ENCODE data around the gene ACSS3.
"Not testable (repeated sequence)": the region's sequence is repeated elsewhere in the genome, so short reads cannot be mapped to it uniquely, and the experiment has no call there.

ACSS3 gene

DNA sequence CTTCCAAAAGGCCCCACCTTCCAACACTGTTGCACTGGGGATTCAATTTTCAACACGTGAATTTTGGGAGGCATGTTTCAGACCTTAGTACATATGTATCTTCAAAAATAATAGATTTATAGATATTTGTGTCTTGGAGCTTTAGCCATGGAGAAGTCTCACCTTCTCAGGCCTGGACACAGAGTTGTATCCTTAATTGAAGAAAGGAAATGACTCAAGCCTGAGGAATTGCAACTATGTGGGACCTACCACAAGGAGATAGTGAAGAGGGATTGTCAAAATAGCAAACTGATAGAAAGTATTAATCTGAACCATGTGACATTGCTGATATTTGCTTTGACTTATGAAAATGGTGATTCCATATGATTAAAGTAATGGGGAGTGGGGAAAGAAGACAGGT, 89.8 kb downstream of the ACSS3 start:
- DNase-seq (ENCODE audit: low spot score): peak; percentile 9

DNA sequence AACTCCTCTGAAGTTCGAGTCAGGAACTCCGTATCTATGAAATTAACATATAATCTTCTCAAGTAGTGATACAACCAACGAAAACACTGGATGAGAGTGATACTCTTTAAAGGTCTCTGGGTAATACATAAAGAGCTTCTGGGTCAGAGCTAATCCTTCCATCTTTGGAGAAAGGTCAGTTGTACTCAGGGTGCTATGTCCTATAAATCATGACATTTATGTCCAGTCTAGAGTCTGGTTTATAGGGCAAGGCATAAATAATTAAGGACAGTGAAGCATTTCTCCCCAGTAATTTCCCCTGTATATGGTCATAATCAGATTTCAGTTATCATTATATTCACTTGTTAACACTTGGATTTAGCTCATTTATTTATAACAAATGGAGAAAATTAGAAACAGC, 90.6 kb downstream of the ACSS3 start:
- no peak for DNase-seq (ENCODE audit: low spot score)

DNA sequence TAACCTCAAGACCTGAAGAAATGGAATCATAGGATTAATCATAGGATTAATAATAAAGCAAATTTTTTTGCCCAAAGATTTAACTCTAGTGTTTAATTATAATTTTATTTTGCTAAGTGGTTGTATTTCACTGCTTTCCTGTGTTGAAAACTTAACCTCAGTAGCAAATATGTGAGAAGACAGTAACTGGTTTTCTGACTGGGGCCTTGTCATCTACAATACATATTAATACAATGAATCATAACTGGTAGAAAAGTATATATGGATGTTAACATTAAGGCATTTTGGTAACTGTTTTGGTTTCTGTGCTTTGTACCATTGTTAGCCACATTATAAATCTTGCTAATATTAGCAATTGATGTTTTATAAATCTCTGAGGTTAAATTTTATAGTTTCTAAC, 92.2 kb downstream of the ACSS3 start:
- DNase-seq (ENCODE audit: low spot score): no peak

DNA sequence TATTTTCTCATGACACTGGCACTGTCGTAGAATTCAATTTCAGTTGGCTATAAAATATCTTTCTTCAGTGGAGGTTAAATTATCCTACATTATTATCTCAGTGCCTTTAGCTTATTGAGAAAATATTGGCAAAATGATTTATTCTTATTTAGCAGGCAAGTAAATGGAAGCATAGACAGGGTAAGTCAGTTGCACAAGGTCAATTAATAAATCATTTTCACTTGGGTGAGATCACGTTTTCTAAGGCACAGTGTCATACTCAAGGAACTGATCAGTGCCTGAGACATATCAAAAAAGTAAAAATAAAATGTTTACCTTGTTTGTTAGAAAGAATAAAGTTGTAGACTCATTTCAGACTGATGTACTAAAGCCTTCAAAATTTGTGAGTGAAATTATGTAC, 95.0 kb downstream of the ACSS3 start:
- DNase-seq (ENCODE audit: low spot score): no peak

DNA sequence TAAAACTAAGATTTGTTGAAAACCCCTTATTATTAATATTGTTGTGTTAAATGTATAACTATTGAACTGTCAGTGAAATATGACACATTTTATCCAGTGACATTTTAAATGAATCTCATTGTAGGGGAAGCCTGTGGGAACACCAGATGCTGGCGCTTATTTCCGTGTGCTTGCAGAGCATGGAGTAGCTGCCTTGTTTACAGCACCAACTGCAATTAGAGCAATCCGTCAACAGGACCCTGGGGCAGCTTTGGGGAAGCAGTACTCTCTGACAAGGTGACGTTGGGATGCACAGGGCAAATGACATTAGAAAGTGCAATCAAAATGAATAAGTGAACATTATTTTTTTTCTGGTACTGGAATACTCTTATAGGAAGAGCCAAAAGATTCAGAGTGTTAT, 96.8 kb downstream of the ACSS3 start:
- no peak for DNase-seq (ENCODE audit: low spot score)

DNA sequence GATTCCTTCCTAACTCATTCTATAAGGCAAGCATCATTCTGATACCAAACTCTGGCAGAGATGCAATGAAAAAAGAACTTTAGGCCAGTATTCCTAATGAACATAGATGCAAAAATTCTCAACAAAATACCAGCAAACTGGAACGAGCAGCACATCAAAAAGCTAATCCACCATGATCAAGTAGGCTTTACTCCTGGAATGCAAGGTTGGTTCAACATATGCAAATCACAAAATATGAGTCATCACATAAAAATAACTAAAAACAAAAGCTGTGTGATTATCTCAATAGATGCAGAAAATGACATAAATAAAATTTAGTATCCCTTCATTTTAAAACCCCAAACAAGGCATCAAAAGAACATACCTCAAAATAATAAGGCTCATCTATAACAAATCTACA, 98.9 kb downstream of the ACSS3 start:
- no peak for DNase-seq (ENCODE audit: low spot score)

DNA sequence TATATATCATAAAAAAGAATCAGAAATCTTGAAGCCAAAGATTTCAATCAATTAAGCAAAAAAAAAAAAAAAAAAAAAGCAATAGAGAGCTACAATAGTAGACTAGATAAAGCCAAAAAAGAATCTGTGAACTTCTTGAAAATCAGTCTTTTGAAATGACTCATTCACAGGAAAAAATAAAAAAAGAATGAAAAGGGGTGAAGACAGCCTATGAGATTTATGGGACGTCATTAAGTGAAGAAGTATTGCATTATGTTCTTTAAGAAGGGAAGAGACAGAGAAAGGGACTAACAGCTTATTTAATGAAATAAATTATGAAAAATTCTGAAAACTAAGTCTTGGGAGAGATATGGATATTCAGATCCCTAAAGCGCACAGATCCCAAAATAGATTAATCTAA, 103.8 kb downstream of the ACSS3 start:
- DNase-seq (ENCODE audit: low spot score): no peak

DNA sequence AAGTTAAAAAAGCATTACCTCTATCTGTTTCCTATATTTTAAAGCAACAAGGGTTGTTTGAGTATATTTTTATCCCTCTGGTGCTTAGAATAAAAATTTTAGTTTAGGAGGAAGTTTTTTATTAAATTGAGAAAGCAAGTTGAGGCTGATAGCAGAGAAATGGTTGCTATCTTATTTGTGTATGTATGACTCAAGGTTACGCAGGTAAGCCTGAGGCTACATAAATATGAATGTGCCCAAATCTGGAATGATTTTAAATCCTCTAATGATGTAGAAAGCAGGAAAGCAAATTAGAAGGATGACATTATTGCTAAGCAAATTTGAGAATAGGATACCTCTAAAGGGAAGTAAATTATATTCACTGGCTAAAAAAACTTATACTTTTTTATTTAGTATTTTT, 109.8 kb downstream of the ACSS3 start:
- DNase-seq (ENCODE audit: low spot score): no peak

DNA sequence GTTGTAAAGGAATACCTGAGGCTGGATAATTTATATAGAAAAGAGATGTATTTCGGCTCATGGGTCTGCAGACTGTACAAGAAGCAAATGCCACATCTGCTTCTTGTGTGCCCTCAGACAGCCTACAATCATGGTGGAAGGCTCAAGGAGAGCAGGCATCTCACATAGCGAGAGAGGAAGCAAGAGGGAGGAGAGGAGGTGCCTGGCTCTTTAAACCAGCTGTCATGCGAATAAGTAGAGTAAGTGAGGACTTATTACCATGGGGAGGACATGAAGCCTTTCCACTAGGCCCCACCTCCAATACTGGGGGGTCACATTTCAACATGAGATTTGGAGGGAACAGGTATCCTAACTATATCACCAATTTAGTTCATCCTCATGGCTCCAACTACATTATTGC, 118.7 kb downstream of the ACSS3 start:
- DNase-seq (ENCODE audit: low spot score): no peak

DNA sequence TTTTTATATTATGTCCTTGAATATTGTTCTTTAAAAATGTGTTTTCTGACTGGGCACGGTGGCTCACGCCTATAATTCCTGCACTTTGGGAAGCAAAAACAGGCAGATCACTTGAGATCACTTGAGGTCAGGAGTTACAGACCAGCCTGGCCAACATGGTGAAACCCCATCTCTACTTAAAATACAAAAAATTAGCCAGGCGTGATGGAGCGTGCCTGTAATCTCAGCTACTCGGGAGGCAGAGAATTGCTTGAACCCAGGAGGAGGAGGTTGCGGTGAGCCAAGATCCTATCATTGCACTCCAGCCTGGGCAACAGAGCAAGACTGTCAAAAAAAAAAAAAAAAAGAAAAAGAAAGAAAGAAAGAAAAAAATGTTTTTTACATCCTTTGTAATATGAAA, 122.7 kb downstream of the ACSS3 start:
- DNase-seq (ENCODE audit: low spot score): not testable (repeated sequence)

DNA sequence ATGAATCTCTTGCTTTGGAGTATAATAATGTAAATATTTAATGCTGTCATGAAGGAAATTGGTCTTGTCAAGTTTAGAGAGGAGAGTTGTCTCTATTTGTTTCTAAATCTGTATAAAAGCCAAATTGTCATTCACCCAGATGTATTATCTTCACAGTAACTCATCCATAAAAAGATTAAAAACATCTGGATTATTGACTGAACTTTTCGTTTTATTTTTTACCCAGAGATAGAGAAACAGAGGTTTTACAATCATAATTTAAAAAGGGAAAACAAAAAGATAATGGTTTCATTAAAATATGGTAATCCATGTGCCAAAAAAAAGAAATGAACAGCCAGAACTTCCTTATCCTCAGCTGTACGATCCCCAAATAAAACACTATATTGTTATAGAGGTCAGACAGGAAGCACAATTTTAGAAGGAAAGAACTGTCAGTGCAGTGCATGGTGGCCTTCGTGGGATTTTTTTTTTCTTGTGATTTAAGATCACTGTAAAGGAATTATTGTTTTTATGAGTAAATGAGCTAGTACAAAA, 125.9 kb downstream of the ACSS3 start:
- DNase-seq (ENCODE audit: low spot score): no peak

DNA sequence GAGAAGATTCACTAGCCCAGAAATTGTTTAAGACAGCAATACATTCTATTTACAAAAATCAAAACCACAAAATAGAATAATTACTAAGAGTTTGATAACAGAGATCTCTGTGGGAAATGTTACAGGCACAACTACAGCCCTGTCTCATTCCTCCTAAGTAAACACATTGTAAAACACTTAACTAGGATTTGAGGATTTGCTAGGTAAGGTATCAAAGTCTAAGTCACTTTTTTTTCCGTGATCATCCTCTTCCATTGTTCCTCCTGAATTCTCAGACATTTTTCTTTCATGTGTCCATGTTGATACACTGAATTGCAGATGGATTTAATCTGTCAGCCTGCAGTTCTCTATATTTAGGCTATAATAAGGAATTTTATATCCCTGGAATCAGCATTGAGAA, 127.5 kb downstream of the ACSS3 start:
- DNase-seq (ENCODE audit: low spot score): no peak

DNA sequence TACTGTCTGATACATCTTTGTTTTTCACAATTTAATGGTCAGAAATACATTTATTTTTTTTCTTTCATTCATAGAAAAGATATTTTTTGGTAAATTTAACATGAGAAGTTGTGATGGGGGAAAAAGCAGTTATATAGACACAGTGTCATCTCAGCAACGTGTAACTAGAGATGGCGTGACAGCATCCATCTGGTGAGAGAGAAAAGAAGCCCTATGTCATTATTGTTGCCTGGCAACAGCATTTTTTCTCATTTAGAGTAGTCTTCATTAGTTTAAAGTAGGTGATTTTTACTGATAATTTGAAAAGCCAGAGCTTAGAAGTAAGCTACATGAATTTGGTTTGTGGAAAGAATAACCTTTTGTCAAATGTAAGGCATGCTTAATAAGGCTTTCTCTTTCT, 128.6 kb downstream of the ACSS3 start:
- no peak for DNase-seq (ENCODE audit: low spot score)

DNA sequence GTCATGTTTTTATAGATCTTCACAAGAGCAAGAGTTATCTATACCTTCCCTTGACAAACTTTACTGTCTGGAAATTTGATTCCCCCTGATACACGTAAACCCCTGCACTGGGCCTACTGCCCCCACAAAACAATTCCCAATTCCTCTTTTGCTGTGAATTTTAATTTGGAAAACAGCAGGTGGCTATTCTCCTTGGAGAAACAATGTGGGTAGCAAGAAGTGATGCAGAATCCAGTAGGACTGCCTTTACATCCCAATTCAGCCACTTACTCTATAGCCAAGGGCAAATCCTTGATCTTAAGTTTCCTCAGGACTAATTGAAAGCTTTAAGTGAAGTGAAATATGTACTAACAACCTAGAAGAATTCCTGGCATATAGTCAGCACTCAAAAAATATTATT, 129.3 kb downstream of the ACSS3 start:
- DNase-seq (ENCODE audit: low spot score): no peak

DNA sequence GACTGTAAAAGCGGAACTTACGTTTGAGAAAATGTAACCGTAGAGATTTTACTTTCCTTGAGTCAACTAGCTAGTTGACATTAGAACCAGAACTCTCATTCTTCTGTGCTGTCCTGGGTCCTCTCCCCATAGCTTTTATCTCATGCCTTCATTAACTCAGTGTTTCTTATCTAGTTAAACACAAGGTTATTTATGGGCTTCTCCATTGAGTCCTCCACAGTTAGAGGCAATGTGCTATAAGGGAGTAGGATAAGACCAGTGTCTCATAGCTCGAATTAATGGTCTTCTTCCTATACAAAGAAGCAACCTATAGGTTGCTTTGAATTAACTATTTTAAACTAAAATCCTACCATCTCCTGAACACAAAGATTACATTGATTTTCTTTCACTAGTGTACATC, 129.8 kb downstream of the ACSS3 start:
- no peak for DNase-seq (ENCODE audit: low spot score)

DNA sequence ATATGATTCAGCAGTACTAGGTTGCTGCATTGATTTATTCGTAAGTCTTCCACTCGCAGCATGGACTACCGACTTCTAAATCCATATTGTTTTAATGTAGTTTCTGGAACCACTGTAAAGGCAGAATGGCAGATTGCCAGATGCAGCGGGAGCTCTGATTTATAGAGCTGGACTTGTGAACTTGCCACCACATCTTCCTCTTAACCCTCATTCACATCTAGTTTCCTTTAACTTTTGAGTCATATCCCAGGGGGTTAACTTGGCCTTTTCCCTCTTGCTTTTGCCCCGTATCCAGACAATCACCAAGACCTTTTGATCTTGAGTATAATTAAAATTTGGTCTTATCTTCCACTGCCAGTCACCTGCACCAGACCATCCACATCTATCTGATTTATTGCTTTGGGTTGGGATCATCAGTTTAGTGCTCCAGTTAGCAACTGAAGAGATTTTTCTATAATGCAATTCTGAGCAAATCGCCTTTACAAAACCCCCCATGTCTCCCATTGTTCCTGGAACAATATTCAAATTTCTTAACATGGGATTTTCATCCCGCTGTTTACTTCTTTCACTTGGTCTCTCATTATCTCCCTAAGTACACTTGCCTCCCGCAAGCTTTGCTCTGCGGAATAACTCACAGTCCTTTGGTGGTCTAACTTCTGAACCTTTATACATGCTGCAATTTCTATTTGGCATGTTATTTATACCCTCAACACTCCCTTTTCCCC, 130.5 kb downstream of the ACSS3 start:
- DNase-seq (ENCODE audit: low spot score): no peak

DNA sequence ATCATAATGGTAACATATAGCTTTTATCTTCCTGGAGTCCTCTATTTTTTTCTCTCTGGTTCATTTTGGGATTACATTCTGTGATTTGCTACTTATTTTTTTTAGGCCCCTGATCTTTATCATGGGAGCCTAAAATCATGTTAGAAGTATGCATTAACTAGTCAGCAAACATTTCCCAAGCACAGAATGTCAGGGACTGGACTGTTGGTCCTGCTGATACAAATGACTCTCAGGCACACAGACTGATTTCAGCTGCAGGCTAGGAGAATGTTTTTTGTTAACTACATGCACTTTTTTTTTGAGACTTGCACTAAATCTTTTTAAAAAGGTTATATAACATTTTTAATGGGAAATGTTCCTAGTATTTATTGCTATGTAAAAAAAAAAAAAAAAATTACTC, 131.1 kb downstream of the ACSS3 start:
- DNase-seq (ENCODE audit: low spot score): no peak

DNA sequence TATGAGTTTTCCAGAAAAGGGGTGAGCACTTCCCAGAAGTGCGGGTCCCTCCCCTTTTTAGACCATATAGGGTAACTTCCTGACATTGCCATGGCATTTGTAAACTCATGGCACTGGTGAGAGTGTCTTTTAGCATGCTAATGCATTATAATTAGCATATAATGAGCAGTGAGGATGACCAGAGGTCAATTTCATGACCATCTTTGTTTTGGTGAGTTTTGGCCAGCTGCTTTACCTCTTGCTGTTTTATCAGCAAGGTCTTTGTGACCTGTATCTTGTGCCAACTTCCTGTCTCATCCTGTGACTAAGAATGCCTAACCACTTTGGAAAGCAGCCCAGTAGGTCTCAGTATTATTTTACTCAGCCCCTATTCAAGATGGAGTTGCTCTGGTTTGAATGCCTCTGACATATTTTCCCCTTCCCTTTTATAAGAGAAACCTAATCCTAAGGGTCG, 131.9 kb downstream of the ACSS3 start:
- not testable (repeated sequence) for DNase-seq (ENCODE audit: low spot score)

DNA sequence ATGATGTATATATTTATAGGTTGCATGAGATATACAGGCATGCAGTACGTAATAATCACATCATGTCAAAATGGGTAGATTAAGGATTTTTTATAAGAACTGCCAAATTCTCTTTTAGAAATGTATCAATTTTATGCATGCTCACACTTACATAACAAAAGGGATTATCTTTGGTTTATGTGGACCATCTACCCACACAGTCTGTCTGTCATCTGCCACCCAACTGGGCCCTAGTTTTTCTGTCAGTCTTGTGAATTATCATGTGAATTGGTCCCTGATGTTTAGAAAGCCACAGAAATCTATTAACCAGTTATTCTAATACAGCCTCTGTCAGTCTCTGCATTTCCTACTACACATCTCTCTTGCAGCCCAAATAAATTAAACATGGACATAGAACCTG, 133.4 kb downstream of the ACSS3 start:
- DNase-seq (ENCODE audit: low spot score): no peak

DNA sequence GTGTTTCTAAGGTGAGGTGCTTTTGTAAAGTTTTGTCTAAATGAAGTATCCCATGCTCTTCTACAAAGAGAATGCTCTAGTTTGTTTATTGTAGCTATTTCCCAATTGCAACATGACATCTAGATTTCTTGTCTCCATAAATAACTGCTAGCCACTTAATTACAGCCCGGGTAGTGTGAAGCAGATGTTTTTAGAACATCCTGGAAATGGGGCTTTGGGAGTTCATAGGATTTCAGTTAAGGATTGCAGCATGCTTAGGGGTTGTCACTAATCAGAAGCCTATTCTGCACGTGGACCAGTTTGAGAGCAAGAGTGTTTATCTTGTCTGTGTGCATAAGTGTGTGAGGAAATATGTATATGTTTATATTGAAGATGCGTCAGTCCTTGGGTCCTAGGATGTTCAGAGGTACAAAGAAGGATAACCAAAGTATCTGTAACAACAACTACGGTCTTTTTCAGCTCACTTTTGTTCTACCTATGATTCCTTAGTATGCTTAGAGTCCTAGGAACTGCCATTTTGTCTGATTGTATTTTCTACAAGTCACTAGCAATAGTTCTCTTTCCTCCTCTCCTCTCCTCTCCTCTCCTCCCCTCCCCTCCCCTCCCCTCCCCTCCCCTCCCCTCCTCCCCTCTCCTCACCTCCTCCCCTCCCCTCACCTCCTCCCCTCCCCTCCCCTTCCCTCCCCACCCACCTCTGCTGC, 135.3 kb downstream of the ACSS3 start:
- no peak for DNase-seq (ENCODE audit: low spot score)

DNA sequence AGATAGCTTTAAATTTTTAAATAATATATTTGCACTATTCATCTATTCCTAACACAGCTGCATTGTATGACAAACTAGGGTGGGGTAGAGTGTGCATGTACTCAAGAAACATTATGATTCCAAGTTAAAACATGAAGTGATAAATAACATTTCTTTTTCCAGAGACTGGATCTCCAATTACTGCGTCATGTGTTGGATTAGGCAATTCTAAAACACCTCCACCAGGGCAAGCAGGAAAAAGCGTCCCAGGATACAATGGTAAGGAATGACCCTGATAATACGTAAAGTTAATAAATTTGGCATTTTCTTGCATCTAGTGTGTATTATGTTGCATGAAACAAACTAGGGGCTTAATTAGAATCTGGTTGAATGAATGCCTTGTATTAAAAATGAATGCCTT, 138.9 kb downstream of the ACSS3 start:
- DNase-seq (ENCODE audit: low spot score): no peak

DNA sequence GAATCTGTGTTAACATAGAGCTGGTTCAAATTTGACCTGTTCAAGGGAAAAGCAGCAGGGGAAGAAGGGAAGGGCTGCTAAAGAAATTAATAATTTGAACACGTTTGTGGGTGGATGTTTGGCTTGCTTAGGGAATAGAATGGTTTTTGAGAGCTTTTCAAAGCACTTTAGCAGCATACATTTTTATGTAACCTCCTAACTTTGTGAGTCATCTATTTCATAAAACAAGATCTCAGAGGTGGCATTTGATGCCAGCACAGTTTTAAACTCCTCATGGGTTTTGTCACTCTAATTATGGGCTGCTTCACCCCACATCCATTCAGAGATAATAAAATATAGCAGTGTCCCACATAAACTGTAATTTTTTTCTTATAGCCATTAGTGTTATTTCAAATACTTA, 143.8 kb downstream of the ACSS3 start:
- DNase-seq (ENCODE audit: low spot score): no peak

DNA sequence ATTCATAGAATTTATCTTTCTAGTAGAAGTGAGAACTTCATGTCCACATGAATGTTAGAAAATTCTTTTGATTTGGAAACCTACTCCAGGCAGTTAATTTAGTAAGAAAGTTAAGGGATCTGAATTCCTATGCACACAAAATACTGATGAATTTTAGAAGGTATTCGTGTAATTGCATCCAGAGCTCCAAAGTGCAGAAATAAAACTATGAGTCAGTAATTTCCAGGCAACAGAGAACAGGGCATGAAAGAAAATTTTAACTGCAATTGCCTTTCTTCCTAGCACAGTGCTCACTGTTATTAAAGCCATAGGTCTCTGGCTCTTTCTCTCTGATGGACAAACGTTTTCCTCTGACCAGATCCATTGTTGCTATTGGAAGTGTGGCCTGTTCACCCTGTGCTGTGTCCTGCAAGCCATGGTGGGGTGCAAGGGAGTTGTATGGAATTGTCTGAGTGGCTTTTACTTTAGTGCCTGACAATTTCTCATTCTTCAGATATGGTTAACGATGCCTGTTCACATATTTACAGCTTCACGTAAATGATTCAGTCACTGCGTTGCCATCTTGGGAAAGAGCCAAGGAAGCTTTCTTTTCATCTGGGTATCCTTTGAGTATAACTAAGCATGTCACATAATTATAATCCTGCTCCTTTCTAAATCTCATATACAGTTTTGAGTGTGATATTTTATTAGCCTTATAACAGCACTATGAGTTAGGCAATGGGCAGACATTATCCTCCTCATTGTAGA, 145.1 kb downstream of the ACSS3 start:
- DNase-seq (ENCODE audit: low spot score): peak; percentile 20

All from AG20443 (cell line).